GM20431 (cell line): ENCODE results near the gene POFUT2.

Source experiments
- in situ Hi-C: fragments of 300-500 bp; cut with MseI, MboI; formaldehyde crosslinking; loops from one replicate; pipeline ENCODE4 v1.15.0; 2020; ENCODE audit warnings: low sequenced_read_pairs; ENCODE audit not compliant: unreplicated experiment

Gene POFUT2

DNA sequence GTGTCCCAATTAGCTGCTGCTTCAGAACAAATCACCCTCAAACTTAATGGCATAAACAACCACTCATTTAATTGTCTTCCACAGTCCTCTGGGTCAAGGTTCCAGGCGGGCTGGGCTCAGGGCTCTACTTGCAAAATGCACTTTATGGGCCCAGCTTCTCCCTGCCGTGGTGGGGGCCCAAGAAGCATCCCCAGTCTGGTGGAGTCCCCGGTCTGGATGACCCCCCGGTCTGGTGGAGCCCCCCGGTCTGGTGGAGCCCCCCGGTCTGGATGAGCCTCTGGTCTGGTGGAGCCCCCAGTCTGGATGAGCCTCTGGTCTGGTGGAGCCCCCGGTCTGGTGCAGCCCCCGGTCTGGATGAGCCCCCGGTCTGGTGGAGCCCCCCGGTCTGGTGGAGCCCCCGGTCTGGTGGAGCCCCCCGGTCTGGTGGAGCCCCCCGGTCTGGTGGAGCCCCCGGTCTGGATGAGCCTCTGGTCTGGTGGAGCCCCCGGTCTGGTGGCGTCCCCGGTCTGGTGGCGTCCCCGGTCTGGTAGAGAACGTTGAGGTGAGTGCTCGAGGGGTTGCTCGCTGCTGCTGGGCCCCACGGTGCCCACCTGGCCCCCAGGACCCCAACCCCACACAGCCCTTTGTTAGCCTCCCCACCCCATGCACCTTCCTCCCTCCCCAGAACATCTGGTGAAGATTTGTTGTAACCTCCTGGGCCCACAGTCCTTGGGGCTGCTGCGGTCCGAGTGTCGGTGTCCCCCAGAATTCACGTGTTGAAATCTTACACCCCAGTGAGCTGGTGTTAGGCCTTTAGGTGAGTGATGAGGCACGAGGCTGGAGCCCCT, 33.8 kb downstream of the POFUT2 start:
- in situ Hi-C loops: no loop called here

- in situ Hi-C loops: no loop called here
These were observed 34.5 kb downstream of the POFUT2 start for GRCh38 chr21:45253180-45253579.

GRCh38 chr21:45252448-45252925, 35.2 kb downstream of the POFUT2 start:
- in situ Hi-C loops: no loop called here

DNA sequence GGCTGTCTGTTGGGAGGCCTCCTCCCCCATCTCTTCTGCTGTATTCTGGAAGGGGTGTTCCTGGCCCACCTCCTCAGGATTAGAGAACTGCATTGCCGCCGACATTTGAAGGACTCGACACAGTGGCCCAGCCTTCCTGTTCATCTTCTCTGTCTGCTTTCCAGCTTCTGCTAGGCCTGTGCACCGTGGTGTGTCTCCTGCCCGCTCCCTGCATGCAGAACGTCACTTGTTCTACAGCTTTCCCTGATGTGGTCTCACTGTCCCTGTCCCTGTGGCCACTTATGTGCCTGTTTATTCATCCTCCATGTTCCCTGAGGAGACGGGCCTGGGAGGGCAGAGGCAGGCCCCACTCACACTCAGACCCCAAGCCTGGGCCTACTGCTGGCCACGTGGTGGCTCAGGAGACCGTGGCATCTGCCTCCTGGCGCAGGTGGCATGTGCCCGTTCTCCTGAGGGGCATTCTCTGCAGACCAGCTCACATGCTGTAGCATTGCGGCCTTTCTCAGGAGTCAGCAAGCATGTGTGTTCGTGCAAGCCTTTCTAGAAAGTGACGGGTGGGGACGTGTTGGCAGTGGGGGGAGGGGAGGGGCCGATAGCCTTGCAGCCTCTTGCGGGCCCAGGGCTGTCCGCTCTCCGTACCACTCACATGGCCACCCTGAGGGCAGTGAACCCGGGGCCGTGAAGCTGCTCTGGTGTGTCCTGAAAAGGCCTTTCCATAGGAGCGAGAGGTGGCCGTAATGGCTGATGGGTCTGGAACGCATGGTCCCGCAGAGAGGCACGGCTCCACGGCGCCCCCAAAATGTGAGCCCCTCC, 35.9 kb downstream of the POFUT2 start:
- in situ Hi-C loops: no loop called here

DNA sequence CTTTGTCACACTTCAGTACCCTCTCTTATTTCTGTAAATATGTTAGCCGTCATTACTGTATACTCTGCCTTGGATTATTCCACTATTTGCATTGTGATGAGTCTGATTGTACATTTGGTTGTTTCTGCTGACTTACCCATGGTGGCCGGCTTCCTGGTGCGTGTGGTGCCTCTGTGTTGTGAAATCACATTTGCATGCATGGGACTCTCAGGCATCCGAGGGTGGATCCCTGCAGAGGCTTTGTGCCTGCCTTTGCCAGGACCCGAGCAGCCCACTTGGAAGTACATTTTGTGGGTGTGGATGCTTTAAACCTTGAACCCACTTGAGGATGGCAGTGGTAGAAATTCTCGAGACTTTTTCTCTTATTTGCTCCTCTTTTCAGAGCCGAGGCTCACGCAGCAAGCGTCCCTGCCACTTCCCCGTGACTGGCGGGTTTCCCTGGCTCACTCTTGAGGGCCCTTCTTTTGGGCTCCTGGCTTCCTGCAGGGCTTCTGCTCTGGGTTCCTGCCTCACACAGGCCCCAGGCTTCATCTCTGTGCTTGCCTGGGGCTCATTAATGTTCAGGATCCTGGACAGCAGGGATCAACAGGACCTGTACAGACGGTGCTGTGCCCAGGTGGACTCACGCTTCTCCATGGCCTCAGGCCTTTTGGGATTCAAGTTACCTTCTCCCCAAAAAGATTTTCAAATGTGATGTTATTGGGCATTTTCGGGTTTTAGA, 36.6 kb downstream of the POFUT2 start:
- in situ Hi-C loops: no loop called here

DNA sequence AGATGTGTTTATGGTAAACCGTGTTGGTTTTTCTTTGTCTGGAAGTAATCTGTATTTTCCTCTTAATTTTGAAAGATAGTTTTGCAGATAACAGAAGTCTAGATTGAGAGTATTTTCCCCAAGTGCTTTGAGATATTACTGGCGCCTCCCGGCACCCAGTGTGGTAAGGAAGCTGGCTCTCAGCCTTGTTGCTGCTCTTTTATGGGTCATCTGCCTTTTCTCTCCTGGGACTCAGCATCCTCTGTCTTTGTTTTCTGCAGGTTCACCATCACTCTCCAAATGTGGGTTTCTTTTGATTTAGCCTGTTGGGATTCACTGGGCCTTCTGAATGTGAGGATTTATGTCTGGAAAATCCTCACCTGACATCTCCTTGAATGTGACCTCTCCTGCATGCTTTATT, 37.4 kb downstream of the POFUT2 start:
- in situ Hi-C loops: no loop called here

DNA sequence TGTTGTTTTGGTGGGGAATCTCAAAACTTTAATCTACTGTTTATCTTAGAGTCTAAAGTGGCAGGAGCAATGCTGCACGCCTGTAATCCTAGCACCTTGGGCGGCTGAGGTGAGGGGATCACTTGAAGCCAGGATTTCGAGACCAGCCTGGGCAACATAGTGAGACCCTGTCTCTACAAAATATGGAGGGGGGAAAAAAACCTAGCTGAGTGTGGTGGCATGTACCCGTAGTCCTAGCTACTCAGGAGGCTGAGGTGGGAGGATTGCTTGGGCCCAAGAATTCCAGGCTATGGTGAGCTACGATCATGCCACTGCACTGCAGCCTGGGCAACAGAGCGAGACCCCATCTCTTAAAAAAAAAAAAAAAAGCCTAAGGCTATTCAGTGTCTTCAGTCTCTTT, 38.1 kb downstream of the POFUT2 start:
- in situ Hi-C loops: no loop called here

DNA sequence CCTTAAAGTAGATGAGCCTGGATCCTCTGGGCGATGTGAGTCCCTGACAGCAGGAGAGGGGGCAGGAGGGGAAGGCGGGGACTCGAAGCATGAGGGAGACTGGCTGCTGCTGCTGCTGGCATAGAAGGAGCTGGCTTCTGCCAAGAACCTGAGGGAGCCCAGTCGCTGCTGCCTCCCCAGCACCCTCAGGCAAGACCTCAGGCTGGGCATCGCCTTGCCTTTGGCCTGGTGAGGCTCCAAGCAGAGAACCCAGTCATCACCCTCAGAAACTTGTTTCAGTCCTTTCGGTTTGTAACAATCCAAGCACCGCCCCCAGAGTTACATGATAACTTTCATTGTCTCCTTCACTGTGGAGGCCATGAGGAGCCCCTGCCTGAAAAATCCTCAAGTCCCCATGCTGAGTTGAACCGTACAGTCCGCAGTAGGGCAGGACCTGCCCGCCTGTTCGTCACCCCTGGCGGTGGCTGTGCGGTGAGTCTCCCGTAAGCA, 38.8 kb downstream of the POFUT2 start:
- in situ Hi-C loops: no loop called here

- in situ Hi-C loops: no loop called here
These were observed 39.3 kb downstream of the POFUT2 start for GRCh38 chr21:45248301-45248892.

DNA sequence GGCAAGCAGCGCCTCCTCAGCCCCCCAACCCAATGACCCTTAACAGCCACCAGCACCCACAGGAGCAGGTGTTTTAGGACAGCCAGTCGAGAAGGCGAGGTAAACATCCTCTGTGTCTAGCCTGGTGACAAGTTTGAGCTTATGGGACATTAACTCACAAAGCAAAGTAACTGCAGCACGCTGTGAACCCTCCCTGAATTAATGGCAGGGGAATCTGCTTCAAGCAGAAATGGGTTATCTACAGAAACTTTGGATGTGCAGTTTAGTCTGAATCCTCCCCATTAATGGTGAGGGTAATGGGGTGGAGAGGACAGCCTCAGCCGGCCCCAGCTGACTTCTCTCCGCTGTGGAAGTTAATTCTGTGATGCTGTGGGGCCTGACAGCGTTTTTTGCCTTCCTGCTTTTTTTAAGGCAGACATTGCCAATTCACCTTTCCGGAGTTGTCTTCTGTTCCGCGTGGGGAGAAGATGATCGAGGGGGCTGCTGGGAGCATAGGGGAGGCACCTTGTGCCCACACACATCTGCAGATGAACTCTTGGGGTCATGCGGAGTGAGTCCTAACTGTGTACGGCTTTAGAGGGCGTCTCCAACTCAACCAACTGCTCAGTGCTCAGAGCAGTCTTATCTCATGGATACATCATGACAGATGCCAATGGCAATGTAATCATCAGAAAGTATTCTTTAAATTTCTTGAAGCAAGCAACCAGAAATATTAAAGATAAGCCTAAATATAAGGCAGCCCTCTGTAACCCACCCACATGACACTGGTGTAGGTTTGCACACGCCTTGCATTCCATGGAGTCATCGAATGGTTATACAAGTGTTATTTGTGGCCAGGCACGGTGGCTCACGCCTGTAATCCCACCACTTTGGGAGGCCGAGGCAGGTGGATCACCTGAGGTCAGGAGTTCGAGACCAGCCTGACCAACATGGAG, 41.0 kb downstream of the POFUT2 start:
- in situ Hi-C loops: no loop called here

DNA sequence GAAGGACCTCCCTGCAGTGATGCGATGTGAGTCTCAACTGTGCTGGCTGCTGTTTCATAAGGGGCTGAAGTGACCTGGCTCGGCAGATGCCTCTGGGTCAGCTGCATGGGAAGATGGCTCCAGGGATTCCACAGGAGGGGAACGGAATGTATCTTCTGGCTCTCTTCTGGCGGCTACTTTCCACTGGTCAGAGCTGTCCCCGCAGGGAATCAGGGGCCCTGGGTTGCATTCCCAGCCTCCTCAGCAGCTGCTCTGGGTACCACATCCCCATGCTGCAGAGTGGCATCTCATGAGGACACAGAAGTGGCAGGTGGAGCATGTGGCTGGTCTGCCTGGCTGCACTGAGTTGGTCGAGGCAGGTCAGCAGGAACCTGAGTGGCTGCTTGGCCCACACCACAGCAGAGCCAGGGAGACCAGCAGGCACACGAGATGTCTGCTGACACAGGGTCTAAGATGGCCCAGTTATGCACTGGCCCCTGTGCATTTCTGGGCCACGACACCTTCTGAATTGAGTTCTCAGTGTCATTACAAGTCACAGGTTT, 42.8 kb downstream of the POFUT2 start:
- in situ Hi-C loops: no loop called here

DNA sequence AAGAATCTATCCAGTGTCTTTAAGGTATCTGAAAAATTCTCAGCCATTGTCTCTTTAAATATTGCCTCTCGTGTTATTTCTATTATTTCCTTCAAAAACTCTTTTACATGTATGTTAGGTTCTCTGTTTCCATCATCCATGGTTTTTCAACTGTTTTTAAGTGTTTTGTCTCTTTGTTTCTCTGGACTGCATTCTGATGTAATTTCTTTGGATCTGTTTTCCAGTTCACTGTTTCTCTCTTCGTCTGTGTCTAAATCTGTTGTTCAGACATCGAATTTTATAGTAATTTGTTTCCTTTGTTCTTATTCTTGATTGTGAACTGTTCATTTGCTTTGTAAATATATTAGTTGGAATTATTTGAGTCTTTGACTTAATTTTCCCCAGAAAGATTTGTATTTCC, 44.1 kb downstream of the POFUT2 start:
- in situ Hi-C loops: no loop called here

GRCh38 chr21:45241357-45241756, 46.3 kb downstream of the POFUT2 start:
- in situ Hi-C loops: no loop called here

GRCh38 chr21:45237401-45237800, 50.3 kb downstream of the POFUT2 start:
- in situ Hi-C loops: no loop called here

DNA sequence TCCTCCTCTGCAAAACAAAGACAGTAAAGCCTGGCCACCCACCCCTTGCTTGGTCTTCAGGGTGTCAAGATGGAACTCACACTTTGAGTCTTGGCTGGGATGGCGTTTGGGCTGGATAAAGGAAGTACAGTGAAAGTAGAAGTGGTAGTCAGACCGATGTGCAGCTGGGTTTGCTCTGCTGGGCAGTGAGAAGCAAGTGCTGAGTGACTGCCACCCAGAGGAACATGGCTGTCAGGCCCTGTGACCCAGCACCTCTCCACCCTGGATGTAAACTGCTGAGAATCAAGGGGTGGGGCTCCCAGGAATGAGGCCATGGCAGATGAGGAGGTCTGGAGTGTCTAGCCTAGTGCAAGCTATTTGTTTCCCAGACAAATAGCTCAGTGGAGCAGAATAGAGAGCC, 51.2 kb downstream of the POFUT2 start:
- in situ Hi-C loops: no loop called here

GRCh38 chr21:45235488-45235887, 52.2 kb downstream of the POFUT2 start:
- in situ Hi-C loops: no loop called here

DNA sequence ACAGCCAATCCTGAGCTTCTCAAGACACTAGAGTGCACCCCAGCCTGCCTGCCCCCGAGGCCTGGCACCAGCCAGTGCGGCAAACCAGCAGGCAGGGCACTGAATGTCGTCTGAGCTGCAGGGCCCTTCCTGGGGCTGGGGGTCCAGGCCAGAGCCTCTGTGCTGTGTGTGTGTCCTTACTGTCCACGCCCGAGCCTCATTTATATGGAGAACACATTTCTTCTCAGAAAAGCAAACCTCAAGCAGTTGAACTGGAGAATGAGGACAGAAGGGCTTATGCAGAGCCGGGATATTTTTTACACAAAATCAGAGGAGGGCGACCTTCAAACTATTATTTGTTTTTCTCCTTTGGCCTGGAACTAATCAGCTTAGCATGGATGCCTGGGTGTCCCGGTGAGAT, 52.7 kb downstream of the POFUT2 start:
- in situ Hi-C loops: no loop called here

DNA sequence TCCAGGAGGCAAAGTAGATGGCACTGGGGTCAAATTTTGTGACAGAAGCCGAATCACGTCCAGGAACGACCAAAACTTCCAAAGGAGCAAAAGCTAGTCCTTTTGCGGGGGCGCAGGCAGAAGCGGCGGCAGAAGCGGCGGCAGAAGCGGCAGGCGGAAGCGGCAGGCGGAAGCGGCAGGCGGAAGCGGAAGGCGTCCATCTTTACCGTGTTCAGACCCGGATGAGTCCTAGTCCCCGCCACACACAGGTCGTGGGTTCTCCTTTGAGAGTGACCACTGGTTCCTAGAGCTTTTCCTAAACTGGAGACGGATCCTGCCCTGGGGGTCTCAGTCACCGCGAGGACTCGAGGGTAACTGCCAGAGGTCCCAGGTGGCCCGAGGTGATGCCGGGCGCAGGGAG, 53.6 kb downstream of the POFUT2 start:
- in situ Hi-C loops: no loop called here

GRCh38 chr21:45231705-45232104, 56.0 kb downstream of the POFUT2 start:
- in situ Hi-C loops: no loop called here
